Upper lobe of left lung (tissue), 6 donors: Measurements from ENCODE around the gene INAFM1. TPM values are rescaled to one million over a fixed set of nuclear protein-coding genes. Genes with fewer than 3 reads are reported as not detected.

ENCODE experiments used
- ATAC-seq, 2 donors: fragments of 200-7000 bp; cut with Tn5 transposase; one replicate each; pipeline ENCODE4 v1.9.1; 2022; ENCODE audit warnings: mild to moderate bottlenecking in 2 of 2, moderate library complexity in 2 of 2; ENCODE audit not compliant: low FRiP score in 2 of 2
- DNase-seq, 2 donors: peaks; one replicate each; pipeline ENCODE4 v3.0.0-alpha.2; 2019 to 2020
- H3K27ac ChIP-seq, 4 donors: fragments of 200-600 bp; sonication (generic); one replicate each; pipeline ENCODE4 v1.5.1; 2016 to 2019
- H3K27me3 ChIP-seq, 4 donors: fragments of 200-600 bp; sonication (generic); one replicate each; pipeline ENCODE4 v1.5.1; 2017 to 2019
- H3K36me3 ChIP-seq, 4 donors: fragments of 200-600 bp; sonication (generic); one replicate each; pipeline ENCODE4 v1.5.1; 2016 to 2019
- H3K4me1 ChIP-seq, 4 donors: fragments of 200-600 bp; sonication (generic); one replicate each; pipeline ENCODE4 v1.5.1; 2018 to 2019
- H3K4me3 ChIP-seq, 4 donors: fragments of 200-600 bp; sonication (generic); one replicate each; pipeline ENCODE4 v1.5.1; 2017 to 2019; ENCODE audit warnings: mild to moderate bottlenecking in 2 of 4, moderate library complexity in 1 of 4
- H3K9me3 ChIP-seq, 4 donors: fragments of 200-600 bp; sonication (generic); one replicate each; pipeline ENCODE4 v1.5.1; 2018 to 2019
- EP300 ChIP-seq, 4 donors: sonication (generic); formaldehyde crosslinking; IDR thresholded peaks; one replicate each; pipeline ENCODE4 v1.5.1; 2017; ENCODE audit warnings: antibody characterized with exemption in 4 of 4, control low read depth in 2 of 4
- POLR2A ChIP-seq, 4 donors: fragments of 450-650 bp; IDR thresholded peaks; one replicate each; pipeline ENCODE4 v1.5.1; 2016 to 2017; ENCODE audit warnings: antibody characterized with exemption in 4 of 4, mild to moderate bottlenecking in 2 of 4
- POLR2AphosphoS5 ChIP-seq, 2 donors: sonication (generic); formaldehyde crosslinking; IDR thresholded peaks; one replicate each; pipeline ENCODE4 v1.5.1; 2017; ENCODE audit warnings: antibody characterized with exemption in 2 of 2
- WGBS, 2 donors: methylation state at CpG; one replicate each; pipeline ENCODE4 v1.1.5; 2017 to 2018; 5-methylcytosine and 5-hydroxymethylcytosine counted together
- small RNA-seq, 4 donors: library from RNA; depleted of rRNA; stranded (forward); fragments of <200 nt; gene quantifications; one replicate each; pipeline ENCODE3, GENCODE V24; 2016
- total RNA-seq, 6 donors: library from RNA; depleted of rRNA in 4 of 6; stranded (reverse); fragments of >200 nt in 4 of 6; gene quantifications; one replicate each; pipeline versions ENCODE4 v1.1.0 to v1.2.1, GENCODE V29; 2016 to 2021
- TF ChIP-seq, protein P1 (sequence below), 6 experiments: fragments of 450-650 bp in 4 of 6; fragments of 200-600 bp in 2 of 6; sonication (generic) in 2 of 6; IDR thresholded peaks; one replicate each; pipeline ENCODE4 v1.5.1; 2016 to 2019; ENCODE audit warnings: antibody characterized with exemption in 6 of 6
- donor health status: DM: no; HTN: no; CAD: no; lungs with moderate emphysema.
- donor health status: DM: no; HTN: yes; CAD: no; lungs with severe emphysema.

Gene INAFM1
- total RNA-seq, 6 donors from 2014 or later, result 0.59 to 28.3 (median 22.4) TPM

DNA sequence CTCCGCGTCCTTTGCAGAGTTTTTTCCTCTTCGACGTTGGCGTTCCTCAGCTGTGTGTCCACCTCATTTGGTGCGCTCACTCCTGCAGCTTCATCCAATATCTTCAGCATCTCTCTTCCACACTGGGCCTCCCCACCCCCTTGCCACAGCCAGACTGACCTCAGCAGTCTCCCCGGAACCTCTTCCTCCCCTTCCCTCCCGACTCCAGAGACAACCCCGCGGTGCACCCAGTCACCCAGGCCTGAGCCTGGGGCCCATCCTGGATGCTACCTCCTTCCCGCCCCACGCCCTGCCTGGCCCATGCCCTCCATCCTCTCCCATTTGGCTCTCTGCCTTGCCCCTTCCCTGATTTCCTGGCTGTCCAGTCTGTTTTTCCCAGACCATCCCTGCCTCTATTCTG lies 49.2 kb downstream of the INAFM1 start:
- H3K9me3 ChIP-seq, result no peaks in the 10 kb centered on the region
- 66 to 77% methylated on average over 12 of the region's 12 CpGs for WGBS, 2 donors
- H3K27me3 ChIP-seq, result no peaks in the 10 kb centered on the region
- peak overlapping the region; percentile 30 to 88 (median 66) for H3K27ac ChIP-seq
- DNase-seq (no peak), ATAC-seq (peak; percentile 20 to 75)
- H3K4me1 ChIP-seq, result no peaks in the 10 kb centered on the region
- TF ChIP-seq, protein P1, sequence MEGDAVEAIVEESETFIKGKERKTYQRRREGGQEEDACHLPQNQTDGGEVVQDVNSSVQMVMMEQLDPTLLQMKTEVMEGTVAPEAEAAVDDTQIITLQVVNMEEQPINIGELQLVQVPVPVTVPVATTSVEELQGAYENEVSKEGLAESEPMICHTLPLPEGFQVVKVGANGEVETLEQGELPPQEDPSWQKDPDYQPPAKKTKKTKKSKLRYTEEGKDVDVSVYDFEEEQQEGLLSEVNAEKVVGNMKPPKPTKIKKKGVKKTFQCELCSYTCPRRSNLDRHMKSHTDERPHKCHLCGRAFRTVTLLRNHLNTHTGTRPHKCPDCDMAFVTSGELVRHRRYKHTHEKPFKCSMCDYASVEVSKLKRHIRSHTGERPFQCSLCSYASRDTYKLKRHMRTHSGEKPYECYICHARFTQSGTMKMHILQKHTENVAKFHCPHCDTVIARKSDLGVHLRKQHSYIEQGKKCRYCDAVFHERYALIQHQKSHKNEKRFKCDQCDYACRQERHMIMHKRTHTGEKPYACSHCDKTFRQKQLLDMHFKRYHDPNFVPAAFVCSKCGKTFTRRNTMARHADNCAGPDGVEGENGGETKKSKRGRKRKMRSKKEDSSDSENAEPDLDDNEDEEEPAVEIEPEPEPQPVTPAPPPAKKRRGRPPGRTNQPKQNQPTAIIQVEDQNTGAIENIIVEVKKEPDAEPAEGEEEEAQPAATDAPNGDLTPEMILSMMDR (IDR thresholded peaks at IDR 0.05), result no peak
- TF ChIP-seq POLR2AphosphoS5 (IDR thresholded peaks at IDR 0.05), result no peak
- no peak for TF ChIP-seq EP300 (IDR thresholded peaks at IDR 0.05)
- TF ChIP-seq POLR2A (IDR thresholded peaks at IDR 0.05), result no peak
- H3K4me3 ChIP-seq, result peak overlapping the region in 1 of 4 donors; percentile 10
- peaks cover 0 to 6% (median 0%) of the 10 kb centered on the region in 4 donors for H3K36me3 ChIP-seq

DNA sequence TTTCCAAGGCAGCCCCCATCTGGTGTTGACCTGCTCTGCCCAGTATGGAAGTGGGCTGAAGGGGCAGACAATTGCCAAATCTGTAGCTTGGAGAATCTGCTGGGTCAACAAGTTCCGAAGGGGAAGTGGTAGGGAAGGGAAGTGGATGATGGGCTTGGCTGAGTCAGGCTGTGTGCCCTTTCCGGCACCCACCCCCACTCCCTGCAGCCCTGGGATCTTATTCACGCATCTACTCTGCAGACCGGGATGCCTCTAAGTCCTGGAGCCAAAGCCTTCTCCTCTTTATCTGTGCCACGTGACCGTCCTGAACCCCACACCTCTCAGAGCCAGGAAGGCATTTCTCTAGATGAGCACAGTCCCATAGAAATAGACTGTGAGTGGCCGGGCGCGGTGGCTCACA lies 49.8 kb downstream of the INAFM1 start:
- Histone ChIP-seq H3K27me3 (no peaks in the 10 kb centered on the region), H3K4me1 (peaks cover 0 to under 1% (median 0%) of the 10 kb centered on the region in 4 donors), H3K36me3 (peaks cover 0 to 6% (median 0%) of the 10 kb centered on the region in 4 donors), H3K27ac (peak overlapping the region; percentile 30 to 88 (median 66)), H3K4me3 (peak overlapping the region in 1 of 4 donors; percentile 10), H3K9me3 (no peaks in the 10 kb centered on the region)
- peak; percentile 74 to 85 for ATAC-seq
- WGBS, 2 donors, result 47 to 51% methylated on average over 9 of the region's 9 CpGs
- peak in 1 of 2 donors; percentile 78 for DNase-seq
- TF ChIP-seq POLR2A (IDR thresholded peaks at IDR 0.05) (peak in 1 of 4 donors; percentile 51), EP300 (IDR thresholded peaks at IDR 0.05) (peak in 2 of 4 donors; percentile 57 to 68), POLR2AphosphoS5 (IDR thresholded peaks at IDR 0.05) (peak; percentile 64 to 83)
- TF ChIP-seq, protein P1 (IDR thresholded peaks at IDR 0.05), result no peak

Small RNA genes lying within 50 kb of the gene (small RNA-seq; reads per million reads assigned to genes)
- gene MIR3190, result 0 reads per million in 4 donors

Other genes starting within 250 kb of the INAFM1 start
- 10 to 100 TPM; 11.5 to 82.8 (median 49.4) TPM for gene TMEM160, start 226.3 kb upstream of the INAFM1 start, total RNA-seq
- gene ZC3H4, start 161.1 kb upstream of the INAFM1 start, total RNA-seq, result 10 to 100 TPM; 28.6 to 57.6 (median 44.1) TPM
- 10 to 100 TPM; 31.1 to 61.2 (median 55.3) TPM for gene SAE1, start 144.1 kb upstream of the INAFM1 start, total RNA-seq
- 10 to 100 TPM in 4 of 6 donors, 1 to 10 TPM in 2; 7.4 to 29.3 (median 15.9) TPM for gene BBC3, start 43.7 kb upstream of the INAFM1 start, total RNA-seq
- gene CCDC9, start 18.4 kb upstream of the INAFM1 start, total RNA-seq, result 10 to 100 TPM; 18.2 to 91.1 (median 35.0) TPM
- gene C5AR1, start 35.0 kb downstream of the INAFM1 start, total RNA-seq, result 10 to 100 TPM; 20.3 to 87.3 (median 45.1) TPM
- 10 to 100 TPM in 3 of 6 donors, 1 to 10 TPM in 3; 3.8 to 22.9 (median 10.0) TPM for gene C5AR2, start 57.3 kb downstream of the INAFM1 start, total RNA-seq
- gene DHX34, start 74.4 kb downstream of the INAFM1 start, total RNA-seq, result 10 to 100 TPM in 5 of 6 donors, 1 to 10 TPM in 1; 8.4 to 80.7 (median 19.4) TPM
- gene MEIS3, start 144.6 kb downstream of the INAFM1 start, total RNA-seq, result 1 to 10 TPM in 5 of 6 donors, not detected in 1; 1.7 to 7.1 (median 3.8) TPM
- gene SLC8A2, start 197.0 kb downstream of the INAFM1 start, total RNA-seq, result under 1 TPM in 3 of 6 donors, not detected in 3; 0.11 to 0.64 (median 0.15) TPM
- gene KPTN, start 209.3 kb downstream of the INAFM1 start, total RNA-seq, result 10 to 100 TPM in 2 of 6 donors, 1 to 10 TPM in 4; 3.5 to 15.8 (median 7.4) TPM
- 100 to 1,000 TPM; 107 to 183 (median 152) TPM for gene NAPA, start 240.2 kb downstream of the INAFM1 start, total RNA-seq